CD4-positive, alpha-beta T cell treated with Interleukin-6 for 4 hours (primary cell): Measurements from ENCODE around the gene ANG.
"Not testable (repeated sequence)": the region's sequence is repeated elsewhere in the genome, so short reads cannot be mapped to it uniquely, and the experiment has no call there.

Experiments
- DNase-seq: peaks from one replicate; pipeline ENCODE4 v3.0.0-alpha.2; 2020; ENCODE audit warnings: mixed read lengths

ANG gene

DNA sequence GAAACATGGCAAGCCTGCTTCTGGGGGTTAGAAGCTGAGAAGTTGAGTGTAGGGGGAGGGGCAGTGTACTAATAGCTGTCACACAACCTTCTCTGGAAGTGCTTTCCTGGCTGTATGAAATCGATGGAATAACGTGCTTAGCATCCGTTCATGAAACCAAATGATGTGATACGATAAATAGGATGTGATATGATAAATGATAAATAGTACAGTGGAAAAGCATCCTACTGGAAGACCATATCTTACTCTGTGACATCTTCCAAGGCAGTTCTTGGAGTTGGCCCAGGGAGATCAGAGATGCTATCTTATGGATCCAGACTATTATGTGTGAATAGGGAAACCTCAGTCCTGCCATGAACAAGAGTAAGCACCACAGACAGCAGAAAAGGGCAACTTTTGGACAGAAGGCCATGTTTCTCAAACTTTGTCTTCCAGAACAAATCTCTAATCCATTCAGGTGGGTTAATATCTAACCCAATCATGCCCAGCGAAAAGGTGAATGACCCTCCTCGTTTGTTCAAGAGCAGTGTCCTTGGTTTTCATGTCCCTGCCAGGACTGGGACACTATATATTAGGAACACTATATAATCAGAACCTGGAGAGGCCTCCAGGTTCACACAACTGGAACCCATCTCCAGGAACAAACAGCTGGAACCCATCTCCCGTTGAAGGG lies at the start of gene ANG:
Gene ANG, plus strand, starts transcription at position 598 of the 673 bp plus-strand sequence. CDS start 4,801 bp downstream, outside the sequence.
- no peak for DNase-seq

DNA sequence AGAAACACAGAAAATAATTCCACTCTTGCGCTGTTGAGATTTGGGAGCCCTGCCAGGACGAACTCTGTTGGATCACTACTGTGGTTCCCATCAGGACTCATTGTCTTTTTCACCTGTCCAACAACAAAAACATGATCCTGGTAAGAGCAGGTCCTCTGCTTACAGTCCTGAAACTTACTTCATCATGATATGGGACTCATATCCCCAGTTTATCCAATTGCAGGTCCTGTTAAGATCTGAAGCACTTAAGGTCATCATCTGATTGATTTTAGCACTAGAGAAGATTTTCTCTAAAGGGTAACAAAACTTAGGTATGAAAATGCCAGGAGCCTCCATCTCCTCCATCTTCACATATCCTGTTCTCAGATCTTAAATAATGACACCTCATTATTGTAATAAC lies 47.0 kb upstream of the ANG start, which contains the start of gene OR6S1:
Gene OR6S1, minus strand, starts transcription at position 101 of the 400 bp plus-strand sequence. Its CDS starts 0 bp downstream, at position 101.
- DNase-seq = no peak

DNA sequence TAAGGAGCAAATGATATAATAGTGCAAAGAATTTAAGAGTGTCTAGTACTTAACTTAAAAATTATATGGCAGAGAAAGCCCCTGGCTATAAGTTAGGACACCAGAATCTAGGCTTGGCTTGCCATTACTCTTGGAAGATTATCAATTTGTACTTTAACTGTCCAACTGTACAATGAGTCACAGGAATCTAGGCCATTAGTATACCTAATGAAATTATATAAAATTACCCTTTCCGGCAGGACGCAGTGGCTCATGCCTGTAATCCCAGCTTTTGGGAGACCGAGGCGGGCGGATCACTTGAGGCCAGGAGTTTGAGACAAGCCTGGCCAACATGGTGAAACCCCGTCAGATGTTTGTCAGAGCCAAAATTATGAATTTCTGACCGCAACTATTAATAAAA lies 46.4 kb upstream of the ANG start:
- DNase-seq = no peak

DNA sequence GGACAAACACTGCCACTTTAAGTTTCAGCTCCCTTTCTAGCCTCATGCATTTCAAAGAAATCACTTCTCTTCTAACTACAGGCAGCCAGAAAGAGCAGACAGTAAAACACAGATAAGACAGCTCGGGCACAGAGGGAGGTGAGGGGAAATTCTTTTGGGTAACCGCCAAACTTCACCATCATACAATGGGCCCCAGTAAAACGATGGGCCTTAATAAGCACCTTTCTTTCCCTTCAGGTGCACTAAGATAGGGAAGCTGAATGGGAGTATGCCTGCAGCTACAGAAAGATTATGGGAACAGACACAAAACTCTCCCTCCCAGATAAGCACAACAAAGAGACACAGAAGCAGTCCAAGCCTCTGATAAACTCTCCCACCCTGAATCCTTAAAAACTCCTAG lies 45.8 kb upstream of the ANG start:
- DNase-seq = not testable (repeated sequence)

DNA sequence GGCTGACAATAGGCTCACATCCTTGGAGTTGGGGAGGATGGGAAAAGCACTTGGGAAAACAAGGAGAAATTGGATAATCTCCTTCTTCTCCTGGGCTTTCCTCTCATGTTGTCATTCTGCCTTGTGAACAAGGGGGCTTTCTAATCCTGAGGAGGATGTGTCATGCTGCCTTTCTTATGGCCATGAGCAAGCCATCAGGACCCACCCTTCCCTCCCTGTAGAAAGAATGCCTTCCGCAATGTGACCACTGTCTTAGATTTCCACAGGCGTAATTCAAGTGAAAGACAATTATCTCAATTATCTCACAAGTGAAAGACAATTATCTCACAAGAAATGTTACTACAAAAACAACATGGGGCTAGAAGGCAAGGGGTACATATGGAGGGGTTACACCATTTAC lies 44.0 kb upstream of the ANG start:
- DNase-seq = no peak

DNA sequence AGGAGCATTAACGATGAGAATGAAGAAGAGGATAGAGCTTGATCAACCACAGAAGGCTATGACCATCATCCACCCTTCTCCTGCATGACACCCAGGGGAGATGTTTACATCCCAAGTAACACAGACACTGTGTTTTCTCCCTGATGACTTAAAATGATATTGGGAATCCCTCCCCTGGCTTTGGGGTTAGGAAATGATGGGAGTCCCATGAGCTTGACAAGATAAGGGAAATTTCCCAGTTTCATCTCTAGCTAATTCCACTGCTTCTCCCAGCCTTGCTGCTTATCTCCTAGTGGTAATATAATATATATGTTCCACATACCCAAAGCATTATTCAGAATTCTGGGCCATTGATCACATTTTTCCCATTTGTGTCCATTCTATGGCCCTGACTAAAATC lies 43.1 kb upstream of the ANG start:
- no peak for DNase-seq

DNA sequence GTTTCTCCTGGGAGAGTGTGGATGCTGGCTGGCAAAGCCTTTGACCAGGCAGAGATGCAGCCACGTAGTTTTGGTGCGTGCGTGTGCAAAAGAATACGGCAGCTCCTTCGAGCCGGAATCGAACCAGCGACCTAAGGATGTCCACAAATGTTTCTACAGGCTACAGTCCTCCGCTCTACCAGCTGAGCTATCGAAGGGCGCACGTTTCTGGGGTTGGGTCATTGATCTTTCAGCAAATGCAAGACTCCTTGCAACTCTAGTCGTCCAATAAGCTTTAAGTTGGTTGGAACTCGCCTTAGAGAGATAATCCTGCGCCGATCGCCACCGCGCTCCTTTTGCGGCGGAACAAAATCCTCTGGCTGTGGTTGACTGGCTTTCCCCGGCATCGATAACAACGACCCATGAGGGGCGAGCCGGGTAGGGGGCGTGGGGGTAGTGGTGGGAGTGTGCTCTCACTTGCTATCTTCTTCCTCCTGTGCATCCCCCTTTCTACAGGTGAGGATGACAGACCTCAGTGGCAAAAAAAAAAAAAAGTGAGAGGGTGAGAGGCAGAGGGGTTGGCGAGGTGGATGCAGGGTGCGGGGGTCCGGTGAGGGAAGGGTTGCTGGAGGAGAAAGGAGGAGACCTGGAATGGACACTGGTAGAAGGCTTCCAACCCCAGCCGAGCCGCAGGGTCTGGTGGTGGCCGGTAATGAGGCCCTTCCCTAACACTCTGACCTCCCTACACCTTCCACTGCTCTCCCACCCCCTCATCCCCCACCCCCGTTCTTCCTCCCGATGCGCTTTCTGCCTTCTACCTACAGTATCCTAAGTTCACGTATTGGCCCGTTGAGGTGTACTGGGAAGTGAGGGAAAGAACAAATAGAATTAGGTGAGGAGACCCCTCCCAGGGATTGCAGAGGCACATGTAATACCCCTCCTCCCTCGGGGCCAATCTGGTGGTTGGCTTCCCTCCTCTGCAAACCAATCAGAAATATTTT lies 35.3 kb upstream of the ANG start:
- peak; percentile 17 for DNase-seq

DNA sequence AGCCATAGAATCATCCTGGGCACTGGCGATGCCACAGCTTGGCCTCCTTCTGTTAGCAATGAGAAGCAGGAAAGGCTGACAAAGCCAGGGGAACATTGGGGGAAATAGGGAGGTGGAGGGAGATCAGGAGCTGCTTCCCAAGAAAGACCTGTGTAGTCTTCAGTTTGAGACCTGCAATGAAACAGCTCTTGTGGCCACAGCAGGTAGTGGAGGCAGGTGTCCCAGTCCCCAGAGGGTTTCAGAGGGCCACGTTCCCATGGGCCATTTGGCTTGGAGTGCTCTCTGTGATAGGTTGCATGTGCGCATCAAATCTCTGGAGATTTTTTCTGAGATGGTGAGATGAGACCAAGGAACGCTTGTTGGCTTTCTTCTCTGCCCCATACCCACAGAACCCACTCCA lies 32.7 kb upstream of the ANG start:
- DNase-seq = no peak

DNA sequence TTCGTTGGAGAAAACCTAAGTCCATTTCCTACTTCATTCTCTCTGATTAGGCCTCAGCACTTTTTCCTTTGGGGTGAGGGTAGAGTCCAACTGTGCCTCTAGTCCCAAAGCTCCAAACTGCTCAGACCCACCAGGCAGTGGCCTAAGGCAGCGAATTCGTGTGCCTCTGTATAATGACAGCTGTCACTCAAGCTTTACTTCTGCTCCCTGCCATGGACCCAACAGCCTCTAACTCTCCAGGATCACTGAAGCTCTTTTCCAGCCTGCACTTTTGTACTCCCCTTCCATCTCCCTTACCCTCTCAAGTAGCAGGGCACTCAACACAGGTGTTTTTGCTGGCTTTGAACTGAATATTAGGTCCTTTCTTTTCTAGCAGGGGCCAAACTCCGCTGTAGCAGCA lies 32.3 kb upstream of the ANG start:
- DNase-seq = no peak

DNA sequence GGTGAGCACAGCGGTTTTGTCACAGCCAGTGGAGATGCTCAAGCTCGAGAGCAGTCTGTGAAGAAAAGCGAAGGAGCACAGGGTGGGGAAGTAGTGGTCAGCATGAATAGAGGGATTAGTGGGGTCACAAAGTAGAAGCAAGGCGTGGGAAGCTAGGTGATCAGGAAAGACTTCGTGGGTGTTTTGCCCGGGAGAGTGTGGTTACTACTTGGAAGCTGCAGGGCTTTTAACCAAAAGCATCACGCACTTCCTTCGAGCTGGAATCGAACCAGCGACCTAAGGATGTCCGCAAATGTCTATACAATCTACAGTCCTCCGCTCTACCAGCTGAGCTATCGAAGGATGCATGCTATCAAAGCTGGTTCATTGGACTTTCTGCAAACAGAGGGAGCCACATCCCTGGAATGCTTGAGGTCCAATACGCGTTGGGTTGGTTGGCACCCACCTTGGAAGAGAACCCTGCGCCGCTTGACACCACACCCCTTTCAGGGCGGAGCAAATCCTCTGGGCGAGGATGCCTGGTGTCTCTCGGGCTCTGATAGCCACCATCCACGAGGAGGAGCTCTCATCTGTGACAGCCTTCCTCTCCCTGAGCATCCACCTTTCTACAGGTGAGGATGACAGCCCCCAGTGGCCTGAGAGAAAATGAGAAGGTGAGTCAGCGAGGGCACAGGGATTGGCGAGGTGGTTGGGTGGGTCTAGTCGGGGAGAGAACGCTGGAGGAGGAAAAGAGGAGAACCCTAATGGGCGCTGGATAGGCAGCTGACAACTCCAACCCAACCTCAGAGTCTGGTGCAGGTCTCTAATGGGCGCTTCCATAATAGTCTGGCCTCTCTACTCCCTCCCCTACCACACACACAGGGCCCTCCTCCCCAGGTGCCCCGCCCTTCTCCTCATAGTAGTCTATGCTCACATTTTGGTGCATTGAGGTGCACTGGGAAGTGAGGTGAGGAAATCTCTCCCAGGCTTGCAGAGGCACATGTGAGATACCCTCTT lies 31.1 kb upstream of the ANG start:
- peak; percentile 58 for DNase-seq

DNA sequence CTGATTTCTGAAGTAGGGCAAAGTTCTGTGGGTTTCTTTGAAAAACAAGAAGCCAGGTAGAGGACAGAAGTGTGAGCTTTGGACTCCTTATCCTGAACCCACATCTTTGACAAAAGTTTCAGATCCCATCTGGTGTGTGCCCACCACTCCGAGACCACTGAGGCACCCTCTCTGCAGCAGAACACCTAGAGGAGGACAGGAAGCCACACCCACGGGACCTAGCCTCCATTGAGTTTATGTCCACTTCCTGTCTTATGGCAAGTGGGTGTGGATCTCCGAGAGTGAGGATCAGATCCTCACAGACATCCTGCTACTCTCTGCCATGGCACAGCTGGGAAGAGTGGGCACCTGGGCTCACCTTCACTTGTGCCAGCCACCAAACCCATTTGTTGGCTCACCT lies 30.3 kb upstream of the ANG start:
- no peak for DNase-seq

DNA sequence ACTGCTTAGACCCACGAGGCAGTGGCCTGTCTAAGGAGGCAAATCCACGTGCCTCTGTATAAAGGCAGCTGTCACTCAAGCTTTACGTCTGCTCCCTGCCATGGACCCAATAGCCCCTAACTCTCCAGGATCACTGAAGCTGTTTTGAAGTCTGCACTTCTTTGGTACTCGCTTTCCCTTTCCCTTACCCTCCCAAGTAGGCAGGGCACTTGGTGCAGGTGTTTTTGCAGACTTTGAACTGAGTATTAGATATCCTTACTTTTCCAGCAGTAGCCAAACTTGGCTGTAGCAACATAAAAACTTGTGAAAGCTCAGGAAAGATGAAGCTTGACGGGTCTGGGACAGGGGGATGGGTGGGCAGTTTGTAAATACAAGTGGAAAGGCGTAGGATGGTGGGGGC lies 29.2 kb upstream of the ANG start:
- no peak for DNase-seq

DNA sequence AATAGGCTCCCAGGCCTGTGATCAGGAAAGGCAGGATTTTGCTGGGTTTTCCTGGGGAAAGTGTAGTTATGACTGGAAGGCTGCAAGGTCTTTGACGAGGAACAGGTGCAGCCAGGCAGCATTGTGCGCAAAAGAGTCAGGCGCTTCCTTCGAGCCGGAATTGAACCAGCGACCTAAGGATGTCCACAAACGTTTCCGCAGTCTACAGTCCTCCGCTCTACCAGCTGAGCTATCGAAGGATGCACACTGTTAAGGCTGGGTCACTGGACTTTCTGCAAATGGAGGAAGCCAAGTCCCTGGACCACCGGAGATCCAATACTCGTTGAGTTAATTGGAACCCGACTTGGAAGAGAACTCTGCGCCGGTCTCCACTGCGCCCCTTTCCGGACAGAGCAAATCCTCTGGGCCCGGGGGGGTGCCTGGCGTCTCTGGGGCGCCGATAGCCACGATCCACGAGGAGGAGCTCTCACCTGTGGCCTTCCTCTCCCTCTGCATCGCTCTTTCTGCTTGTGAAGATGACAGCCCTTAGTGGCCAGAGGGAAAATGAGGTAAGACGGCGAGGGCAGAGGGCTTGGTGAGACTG lies 28.7 kb upstream of the ANG start:
- no peak for DNase-seq

DNA sequence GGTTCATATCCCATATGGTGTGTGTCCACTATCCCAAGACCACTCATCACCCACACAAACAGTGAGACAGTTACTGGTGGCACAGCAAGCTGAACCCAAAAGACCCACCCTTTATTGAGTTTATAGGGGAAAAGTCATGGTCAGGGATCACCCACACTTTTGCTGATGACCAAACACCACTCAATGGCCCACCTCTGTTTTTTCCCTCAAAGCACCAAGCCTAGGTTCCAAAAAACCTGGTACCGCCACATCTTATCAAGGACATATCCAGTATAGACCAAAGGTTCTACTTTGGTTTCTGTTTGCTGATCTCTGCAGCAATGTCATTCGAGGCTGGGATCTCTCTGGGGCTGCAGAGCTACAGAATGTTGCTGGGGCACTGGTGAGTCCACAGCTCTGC lies 27.4 kb upstream of the ANG start:
- no peak for DNase-seq

DNA sequence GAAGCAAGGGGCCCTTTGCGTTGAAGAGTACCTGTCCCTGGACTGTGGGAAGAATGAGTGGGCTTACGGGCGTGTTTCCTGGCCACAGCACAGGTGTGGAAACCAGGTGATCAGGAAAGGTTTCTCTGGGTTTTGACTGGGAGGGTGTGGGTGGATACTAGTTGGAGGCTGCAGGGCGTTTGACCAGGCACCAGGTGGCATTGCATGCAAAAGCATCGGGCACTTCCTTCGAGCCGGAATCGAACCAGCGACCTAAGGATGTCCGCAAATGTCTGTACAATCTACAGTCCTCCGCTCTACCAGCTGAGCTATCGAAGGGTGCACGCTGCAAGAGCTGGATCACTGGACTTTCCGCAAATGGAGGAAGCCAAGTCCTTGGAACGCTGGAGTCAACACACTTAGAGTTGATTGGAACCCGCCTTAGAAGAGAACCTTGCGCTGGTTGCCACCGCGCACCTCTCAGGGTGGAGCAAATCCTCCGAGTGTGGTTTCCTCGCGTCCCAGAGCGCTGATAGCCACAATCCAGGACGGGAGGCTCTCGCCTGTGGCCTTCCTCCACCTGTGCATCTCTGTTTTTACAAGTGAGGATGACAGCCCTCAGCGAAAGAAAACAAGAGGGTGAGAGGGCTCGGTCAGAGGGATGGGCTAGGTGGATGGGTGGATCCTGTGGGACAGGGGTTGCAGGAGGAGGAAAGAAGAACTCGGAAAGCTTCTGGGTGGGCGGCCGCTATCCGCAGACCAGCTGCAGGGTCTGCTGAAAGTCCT lies 25.4 kb upstream of the ANG start:
- peak; percentile 80 for DNase-seq

DNA sequence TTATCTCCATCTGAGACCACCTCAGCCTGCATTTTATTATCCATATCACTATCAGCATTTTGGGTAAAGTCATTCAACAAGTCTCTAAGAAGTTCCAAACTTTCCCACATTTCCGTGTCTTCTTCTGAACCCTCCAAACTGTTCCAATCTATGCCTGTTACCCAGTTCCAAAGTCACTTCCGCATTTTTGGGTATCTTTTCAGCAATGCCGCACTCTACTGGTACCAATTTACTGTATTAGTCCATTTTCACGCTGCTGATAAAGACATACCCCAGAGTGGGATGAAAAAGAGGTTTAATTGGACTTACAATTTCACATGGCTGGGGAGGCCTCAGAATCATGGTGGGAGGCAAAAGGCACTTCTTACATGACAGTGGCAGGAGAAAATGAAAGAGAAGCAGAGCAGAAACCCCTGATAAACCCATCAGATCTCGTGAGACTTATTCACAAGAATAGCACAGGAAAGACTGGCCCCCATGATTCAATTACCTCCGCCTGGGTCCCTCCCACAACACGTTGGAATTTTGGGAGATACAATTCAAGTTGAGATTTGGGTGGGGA lies 22.1 kb upstream of the ANG start:
- not testable (repeated sequence) for DNase-seq

DNA sequence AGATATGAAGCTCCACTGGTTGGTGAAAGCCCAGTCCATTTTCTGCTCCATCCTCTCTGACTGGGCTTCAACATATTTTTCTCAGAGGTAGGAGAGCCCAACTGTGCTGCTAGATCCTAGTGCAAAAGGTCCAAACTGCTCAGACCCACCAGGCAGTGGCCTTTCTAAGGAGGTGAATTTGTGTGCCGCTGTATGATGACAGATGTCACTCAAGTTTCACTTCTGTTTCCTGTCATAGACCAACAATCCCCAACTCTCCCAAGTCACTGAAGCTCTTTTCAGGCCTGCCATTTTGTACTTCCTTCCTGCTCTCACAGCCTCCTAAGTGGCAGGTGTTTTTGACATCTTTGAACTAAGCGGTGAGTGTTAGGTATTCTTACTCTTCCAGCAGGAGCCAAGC lies 20.6 kb upstream of the ANG start:
- no peak for DNase-seq

DNA sequence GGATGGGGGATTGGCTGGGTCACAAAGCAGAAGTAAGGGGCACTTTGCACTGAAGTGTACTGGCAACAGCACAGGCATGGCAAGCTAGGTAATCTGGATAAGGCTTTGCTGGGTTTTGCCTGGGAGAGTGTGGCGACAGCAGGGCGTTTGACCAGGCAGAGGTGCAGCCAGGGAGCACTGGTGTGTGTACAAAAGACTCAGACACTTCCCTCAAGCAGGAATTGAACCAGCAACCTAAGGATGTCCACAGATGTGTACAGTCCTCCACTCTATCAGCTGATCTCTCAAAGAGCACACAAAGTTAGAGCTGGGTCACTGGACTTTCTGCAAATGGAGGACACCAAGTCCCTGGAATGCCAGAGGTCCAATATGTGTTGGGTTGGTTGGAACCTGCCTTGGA lies 19.6 kb upstream of the ANG start:
- no peak for DNase-seq

DNA sequence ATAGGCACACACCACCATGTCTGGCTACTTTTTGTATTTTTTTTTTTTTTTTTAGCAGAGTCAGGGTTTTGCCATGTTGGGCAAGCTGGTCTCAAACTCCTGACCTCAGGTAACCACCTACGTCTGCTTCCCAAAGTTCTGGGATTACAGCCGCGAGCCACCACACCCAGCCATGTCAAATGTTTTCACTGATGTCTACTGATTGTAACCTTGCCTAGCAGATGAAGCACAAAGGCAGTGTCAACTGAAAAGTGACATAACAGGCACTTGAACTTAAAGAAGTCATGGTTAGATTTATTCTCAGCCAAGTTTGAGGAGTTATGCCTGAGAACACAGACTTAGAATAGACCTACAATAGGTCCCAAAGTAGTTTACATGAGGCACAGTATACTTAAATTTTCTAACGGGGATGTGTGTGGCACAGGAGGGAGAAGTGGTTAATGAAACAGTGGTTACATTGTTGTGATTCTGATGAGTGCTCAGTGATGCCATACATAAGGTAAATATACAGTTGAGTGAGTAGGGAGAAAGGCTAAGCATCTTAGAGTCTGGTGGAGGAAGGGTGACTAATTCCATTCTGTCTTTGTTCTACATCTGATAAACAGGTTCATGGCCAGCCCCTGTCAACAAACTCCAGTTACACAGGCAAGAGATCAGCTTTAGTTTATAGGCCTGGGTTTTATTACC lies 16.8 kb upstream of the ANG start:
- no peak for DNase-seq

DNA sequence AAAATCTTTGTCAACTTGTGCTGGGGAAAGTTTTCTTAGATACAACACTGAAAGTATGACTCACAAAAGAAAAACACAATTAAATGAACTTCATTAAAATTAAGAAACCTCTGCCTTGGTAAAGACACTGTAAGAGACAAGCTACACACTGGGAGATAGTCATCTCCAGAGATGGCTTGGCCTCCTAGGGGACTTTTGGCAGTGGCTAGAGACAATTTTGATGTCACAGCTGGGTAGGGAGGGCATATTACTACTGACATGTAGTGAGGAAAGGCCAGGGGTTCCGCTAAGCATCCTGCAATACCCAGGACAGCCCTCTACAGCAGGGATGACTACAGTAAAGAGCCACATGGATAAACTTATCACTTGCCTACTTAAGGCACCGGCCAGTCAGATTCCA lies 12.9 kb upstream of the ANG start:
- no peak for DNase-seq

DNA sequence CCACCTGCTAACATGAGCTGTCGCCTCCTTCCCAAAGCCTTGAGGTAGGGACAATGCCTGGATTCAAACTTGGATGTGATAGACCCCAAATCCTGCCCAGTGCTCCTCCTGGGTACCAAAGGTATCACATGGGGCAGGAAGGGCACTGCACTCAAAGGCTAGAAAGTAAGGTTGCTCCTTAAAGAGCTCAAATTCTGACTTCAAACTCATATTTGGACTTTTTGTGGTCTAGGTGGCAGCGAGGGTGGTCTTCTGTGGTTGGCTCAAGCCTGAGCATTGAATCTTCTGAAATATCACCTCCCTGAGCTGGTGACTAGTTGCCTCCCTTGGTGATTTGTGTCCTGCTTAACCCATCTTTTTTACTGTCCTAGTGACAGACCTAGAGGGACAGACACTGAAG lies 12.5 kb upstream of the ANG start:
- DNase-seq = no peak
